Spleen (tissue), 13 donors: ENCODE data around the gene ACTR3. TPM values are rescaled to one million over a fixed set of nuclear protein-coding genes. Genes with fewer than 3 reads are reported as not detected.
"Not testable (repeated sequence)": the region's sequence is repeated elsewhere in the genome, so short reads cannot be mapped to it uniquely, and the experiment has no call there.

Experiments
- DNase-seq: peaks from one replicate; pipeline ENCODE4 v3.0.0-alpha.2; 2020
- H3K27ac ChIP-seq, 8 donors: fragments of 200-600 bp; sonication (generic) in 7 of 8; 1 replicate in 4 of 8; 2 replicates in 4 of 8; pipeline versions ENCODE4 v1.5.0 to v1.8.0; 2016 to 2021; ENCODE audit warnings: inconsistent platforms in 4 of 8, mild to moderate bottlenecking in 4 of 8, moderate library complexity in 1 of 8
- H3K27me3 ChIP-seq, 7 donors: fragments of 200-600 bp; sonication (generic) in 6 of 7; replicated peaks in 1 of 7; 1 replicate in 4 of 7; 2 replicates in 3 of 7; pipeline versions ENCODE4 v1.5.0 to v1.8.0; 2016 to 2021; ENCODE audit warnings: inconsistent platforms in 3 of 7, mild to moderate bottlenecking in 1 of 7
- H3K36me3 ChIP-seq, 6 donors: fragments of 200-600 bp; sonication (generic) in 5 of 6; 1 replicate in 4 of 6; 2 replicates in 2 of 6; pipeline versions ENCODE4 v1.5.0 to v1.8.0; 2016 to 2021; ENCODE audit warnings: inconsistent platforms in 2 of 6
- H3K4me1 ChIP-seq, 6 donors: fragments of 200-600 bp; sonication (generic) in 5 of 6; 1 replicate in 3 of 6; 2 replicates in 3 of 6; pipeline versions ENCODE4 v1.5.0 to v1.8.0; 2016 to 2021; ENCODE audit warnings: inconsistent platforms in 3 of 6
- H3K4me3 ChIP-seq, 8 donors: fragments of 200-600 bp; sonication (generic) in 7 of 8; 1 replicate in 4 of 8; 2 replicates in 4 of 8; pipeline versions ENCODE4 v1.5.0 to v1.8.0; 2016 to 2021; ENCODE audit warnings: inconsistent platforms in 4 of 8, mild to moderate bottlenecking in 4 of 8, moderate library complexity in 2 of 8
- H3K9me3 ChIP-seq, 8 donors: fragments of 200-600 bp; sonication (generic) in 7 of 8; 1 replicate in 4 of 8; 2 replicates in 4 of 8; pipeline versions ENCODE4 v1.5.0 to v1.8.0; 2016 to 2021; ENCODE audit warnings: inconsistent platforms in 4 of 8
- POLR2A ChIP-seq, 3 donors: fragments of 450-650 bp; IDR thresholded peaks; one replicate each; pipeline ENCODE4 v1.5.1; 2017; ENCODE audit warnings: antibody characterized with exemption in 3 of 3, mild to moderate bottlenecking in 1 of 3
- POLR2AphosphoS5 ChIP-seq, 3 donors: sonication (generic); formaldehyde crosslinking; IDR thresholded peaks; one replicate each; pipeline ENCODE4 v1.5.1; 2017; ENCODE audit warnings: antibody characterized with exemption in 3 of 3
- WGBS, 5 donors: extraction: QIAGEN DNeasy Blood & Tissue Kit in 3 of 5; methylation state at CpG; one replicate each; pipeline versions ENCODE4 v1.1.5 to v1.1.7; 2013 to 2018; 5-methylcytosine and 5-hydroxymethylcytosine counted together
- intact Hi-C: fragments of 100-400 bp; cut with DNase I; formaldehyde crosslinking; loops from one replicate; pipeline ENCODE4 v1.15.0; 2023; ENCODE audit warnings: low total_unique reads
- long read RNA-seq, 2 donors: transcript quantifications; one replicate each; lab custom pipeline, GENCODE V29; 2026
- polyA plus RNA-seq, 3 donors: library from polyadenylated mRNA; stranded (reverse); fragments of 200-250 nt; gene quantifications; one replicate each; pipeline ENCODE4 v1.2.1, GENCODE V29; 2013
- total RNA-seq, 7 donors: library from RNA; depleted of rRNA in 3 of 7; stranded (reverse); fragments of >200 nt in 3 of 7; fragmentation: NEBNext Ultra II Directional in 4 of 7; extraction: Animal tissue kit (Norgen Biotek cat#: 25700) in 4 of 7; gene quantifications; one replicate each; pipeline versions ENCODE4 v1.1.0 to v1.2.1, GENCODE V29; 2016 to 2021
- TF ChIP-seq, protein P1 (sequence below), 11 experiments: fragments of 200-600 bp in 7 of 11; fragments of 450-650 bp in 4 of 11; sonication (generic) in 4 of 11; IDR thresholded peaks in 8 of 11; conservative IDR thresholded peaks in 3 of 11; 1 replicate in 7 of 11; 2 replicates in 4 of 11; pipeline versions ENCODE4 v1.4.0 to v1.8.0; 2016 to 2021; ENCODE audit warnings: antibody characterized with exemption in 11 of 11, inconsistent platforms in 4 of 11, mild to moderate bottlenecking in 1 of 11
- donor health status: healthy with polysubstance abuse.
- donor health status: DM: no; HTN: no; CAD: no; lungs with moderate emphysema.
- donor health status: DM: no; HTN: no; CAD: no.
- donor health status: Bipolar disorder and iron deficiency.
- donor health status: healthy.
- donor health status: DM: no; HTN: no; CAD: no.
- donor health status: DM: yes; HTN: yes; CAD: no.

ACTR3 gene
- 100 to 1,000 TPM; 186 to 488 (median 286) TPM for total RNA-seq
- 100 to 1,000 TPM in 2 of 3 donors, 10 to 100 TPM in 1; 75.5 to 118 (median 115) TPM for polyA plus RNA-seq
- long read RNA-seq, donor 1, full-length matches to known transcripts = 55 of 104 reads
- long read RNA-seq, donor 1, partial matches to known transcripts = 49 of 104 reads
- long read RNA-seq, donor 1, other reads (novel, unspliced or antisense) = 0 of 104 reads
- long read RNA-seq, donor 2, full-length matches to known transcripts = 46 of 81 reads
- long read RNA-seq, donor 2, partial matches to known transcripts = 35 of 81 reads
- long read RNA-seq, donor 2, other reads (novel, unspliced or antisense) = 0 of 81 reads

DNA sequence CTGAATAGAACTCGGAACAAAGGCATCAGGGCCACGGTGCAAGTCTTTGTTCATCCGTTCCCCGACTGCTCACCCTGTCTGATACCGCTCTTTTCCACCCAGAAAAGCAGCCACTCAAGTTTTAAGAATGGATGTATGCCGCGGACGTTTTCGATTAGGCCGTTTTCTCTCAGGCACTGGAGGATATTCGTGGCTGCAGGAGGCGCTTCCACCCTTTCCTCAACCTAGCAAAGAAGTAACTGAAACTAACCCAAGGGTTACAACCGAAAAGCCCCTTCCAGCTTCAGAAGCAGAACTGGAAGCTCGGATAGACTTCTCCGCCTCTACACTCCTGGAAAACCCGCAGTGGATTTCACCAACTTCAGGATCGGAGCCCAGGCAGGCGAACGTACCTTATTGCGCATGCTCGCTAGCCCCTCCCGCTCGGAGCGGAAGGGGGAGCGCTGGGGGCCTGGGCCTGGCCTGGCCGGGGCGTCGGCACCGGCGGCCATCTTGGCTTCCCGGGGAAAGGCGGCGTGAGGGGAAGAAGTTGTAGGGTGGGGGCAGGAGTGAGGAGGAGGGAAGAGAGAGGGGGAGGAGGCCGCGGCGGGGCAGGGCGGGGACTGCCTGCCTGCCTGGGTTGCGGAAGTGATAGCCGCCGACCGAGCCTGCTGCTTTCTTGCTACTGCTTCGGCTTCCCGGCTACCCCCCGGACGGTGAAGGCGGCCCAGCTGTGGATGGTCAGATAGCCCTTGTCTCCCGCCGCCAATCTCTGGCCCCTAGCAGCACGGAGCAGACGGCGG lies at the start of gene ACTR3:
ACTR3 (plus strand) TSS at position 619 of the 782 bp plus-strand sequence. CDS start 191 bp downstream, outside the sequence.
- Histone ChIP-seq H3K4me3 (peak within 1 kb of the TSS; percentile 80 to 97 (median 90)), H3K4me1 (peaks cover 60 to 85% (median 80%) of the 10 kb centered on the region in 6 donors), H3K36me3 (peaks cover 0 to 18% (median 4%) of the 10 kb centered on the region in 6 donors), H3K27me3 (no peaks in the 10 kb centered on the region), H3K9me3 (no peaks in the 10 kb centered on the region), H3K27ac (peak within 1 kb of the TSS; percentile 89 to 100 (median 99))
- TF ChIP-seq POLR2A (IDR thresholded peaks at IDR 0.05) = peak; percentile 47 to 92 (median 62)
- TF ChIP-seq, protein P1, sequence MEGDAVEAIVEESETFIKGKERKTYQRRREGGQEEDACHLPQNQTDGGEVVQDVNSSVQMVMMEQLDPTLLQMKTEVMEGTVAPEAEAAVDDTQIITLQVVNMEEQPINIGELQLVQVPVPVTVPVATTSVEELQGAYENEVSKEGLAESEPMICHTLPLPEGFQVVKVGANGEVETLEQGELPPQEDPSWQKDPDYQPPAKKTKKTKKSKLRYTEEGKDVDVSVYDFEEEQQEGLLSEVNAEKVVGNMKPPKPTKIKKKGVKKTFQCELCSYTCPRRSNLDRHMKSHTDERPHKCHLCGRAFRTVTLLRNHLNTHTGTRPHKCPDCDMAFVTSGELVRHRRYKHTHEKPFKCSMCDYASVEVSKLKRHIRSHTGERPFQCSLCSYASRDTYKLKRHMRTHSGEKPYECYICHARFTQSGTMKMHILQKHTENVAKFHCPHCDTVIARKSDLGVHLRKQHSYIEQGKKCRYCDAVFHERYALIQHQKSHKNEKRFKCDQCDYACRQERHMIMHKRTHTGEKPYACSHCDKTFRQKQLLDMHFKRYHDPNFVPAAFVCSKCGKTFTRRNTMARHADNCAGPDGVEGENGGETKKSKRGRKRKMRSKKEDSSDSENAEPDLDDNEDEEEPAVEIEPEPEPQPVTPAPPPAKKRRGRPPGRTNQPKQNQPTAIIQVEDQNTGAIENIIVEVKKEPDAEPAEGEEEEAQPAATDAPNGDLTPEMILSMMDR (IDR thresholded peaks at IDR 0.05 in 8 of 11, conservative IDR thresholded peaks at IDR 0.05 in 3 of 11) = peak in 2 of 11 experiments; percentile 14 to 20
- TF ChIP-seq POLR2AphosphoS5 (IDR thresholded peaks at IDR 0.05) = peak; percentile 96 to 98 (median 96)
- intact Hi-C loops = no loop called here
- peak; percentile 100 for DNase-seq
- WGBS, 5 donors = 0 to 1% (median 0%) methylated on average over 45 to 51 of the region's 51 CpGs

DNA sequence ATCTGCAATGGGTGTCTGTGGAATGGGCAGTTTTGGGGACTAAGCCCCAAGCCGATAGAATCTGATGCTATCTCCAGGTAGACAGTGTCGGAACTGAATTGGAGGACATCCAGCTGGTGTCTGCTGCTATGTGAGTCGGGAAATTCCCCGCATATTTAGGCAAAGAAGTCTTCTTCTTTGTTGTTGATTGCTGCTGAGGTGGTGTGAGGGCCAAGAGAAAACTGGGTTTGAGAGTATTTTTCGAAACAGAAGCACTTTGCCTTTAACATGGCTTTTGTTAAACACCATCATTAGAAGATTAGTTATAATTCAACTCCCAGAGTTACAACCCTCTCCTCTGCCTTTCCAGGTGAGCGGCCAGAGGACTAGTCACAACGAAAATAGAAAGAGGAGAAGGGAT lies 49.4 kb upstream of the ACTR3 start:
- H3K27ac ChIP-seq = no peak overlapping the region
- H3K4me3 ChIP-seq = no peak overlapping the region
- H3K36me3 ChIP-seq = peaks cover 0 to 8% (median 0%) of the 10 kb centered on the region in 6 donors
- H3K9me3 ChIP-seq = peaks cover 0 to 4% (median 0%) of the 10 kb centered on the region in 8 donors
- 89 to 96% (median 93%) methylated on average over 7 of the region's 7 CpGs for WGBS, 5 donors
- DNase-seq = no peak
- no peaks in the 10 kb centered on the region for H3K27me3 ChIP-seq
- no peaks in the 10 kb centered on the region for H3K4me1 ChIP-seq
- TF ChIP-seq POLR2A (IDR thresholded peaks at IDR 0.05) (no peak), POLR2AphosphoS5 (IDR thresholded peaks at IDR 0.05) (no peak)
- TF ChIP-seq, protein P1 (IDR thresholded peaks at IDR 0.05 in 8 of 11, conservative IDR thresholded peaks at IDR 0.05 in 3 of 11) = no peak
- intact Hi-C loops = no loop called here

DNA sequence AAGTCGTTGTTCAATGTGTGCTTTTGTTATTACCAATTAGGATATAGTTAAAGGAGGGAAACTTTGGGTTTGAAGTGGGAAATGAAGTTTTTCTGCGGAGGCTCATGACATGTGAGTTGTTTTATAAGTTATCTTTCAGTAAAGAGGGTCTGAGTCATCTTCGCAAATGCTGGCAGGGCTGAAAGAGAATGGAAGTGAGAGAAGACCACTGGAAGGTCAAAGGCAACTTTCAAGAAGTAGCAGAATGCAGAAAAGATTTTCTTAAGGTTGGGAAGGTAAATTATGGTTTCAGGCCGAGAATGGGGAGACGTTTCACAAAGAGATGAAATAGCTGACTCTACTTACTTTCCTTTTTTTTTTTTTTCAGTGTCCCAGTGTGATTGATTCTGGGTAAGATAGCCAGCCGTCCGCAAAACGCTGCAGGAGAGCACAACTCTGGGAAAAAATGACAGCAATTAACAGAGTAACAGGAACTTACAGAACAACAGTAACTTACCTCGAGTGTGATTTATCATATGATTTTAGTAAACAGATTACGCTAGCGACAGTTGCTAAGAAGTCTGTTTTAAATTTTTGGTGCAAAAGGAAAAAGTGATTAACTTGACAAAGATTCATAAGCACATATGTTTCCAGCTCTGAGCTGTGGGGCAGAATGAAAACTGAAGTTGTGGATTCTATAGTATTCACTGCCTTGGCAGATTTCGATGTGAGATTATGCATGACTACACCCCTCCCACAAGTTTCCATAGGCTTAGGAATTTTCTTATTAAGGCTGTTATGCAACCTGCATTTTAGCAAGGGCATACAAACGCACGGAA lies 46.8 kb upstream of the ACTR3 start:
- WGBS, 5 donors = 67 to 83% (median 82%) methylated on average over 14 of the region's 14 CpGs
- Histone ChIP-seq H3K27me3 (no peaks in the 10 kb centered on the region), H3K4me1 (no peaks in the 10 kb centered on the region), H3K36me3 (peaks cover 0 to 16% (median 0%) of the 10 kb centered on the region in 6 donors), H3K4me3 (no peak overlapping the region), H3K27ac (no peak overlapping the region), H3K9me3 (peaks cover 0 to 9% (median 0%) of the 10 kb centered on the region in 8 donors)
- TF ChIP-seq, protein P1 (IDR thresholded peaks at IDR 0.05 in 8 of 11, conservative IDR thresholded peaks at IDR 0.05 in 3 of 11) = no peak
- TF ChIP-seq POLR2AphosphoS5 (IDR thresholded peaks at IDR 0.05) (no peak), POLR2A (IDR thresholded peaks at IDR 0.05) (no peak)
- intact Hi-C loops = no loop called here
- no peak for DNase-seq

DNA sequence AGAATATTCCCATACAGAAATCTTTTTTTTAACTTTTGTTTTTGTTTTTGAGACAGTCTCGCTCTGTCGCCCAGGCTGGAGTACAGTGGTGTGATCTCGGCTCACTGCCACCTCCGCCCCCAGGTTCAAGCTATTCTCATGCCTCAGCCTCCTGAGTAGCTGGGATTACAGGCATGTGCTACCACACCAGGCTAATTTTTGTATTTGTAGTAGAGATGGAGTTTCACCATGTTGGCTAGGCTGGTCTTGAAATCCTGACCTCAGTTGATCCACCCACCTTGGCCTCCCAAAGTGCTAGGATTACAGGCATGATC lies 46.2 kb upstream of the ACTR3 start:
- DNase-seq, H3K4me1 ChIP-seq, H3K4me3 ChIP-seq, intact Hi-C loops, H3K9me3 ChIP-seq, H3K27ac ChIP-seq, H3K27me3 ChIP-seq: not testable (repeated sequence)
- H3K36me3 ChIP-seq = peaks cover 0 to 16% (median 0%) of the 10 kb centered on the region in 6 donors
- 79 to 96% (median 90%) methylated on average over 4 of the region's 4 CpGs for WGBS, 5 donors
